MV-4-11 (cell line): ENCODE results near the gene SMC1B.
A peak's percentile ranks its signal among the peaks of the same experiment; 100 is the strongest.

Experiments
- DNase-seq: peaks from one replicate; lab custom pipeline; 2025; lab: John Stamatoyannopoulos, UW

SMC1B gene

GRCh38 chr22:45320357-45320976, 92.9 kb downstream of the SMC1B start:
- no peak for DNase-seq

GRCh38 chr22:45319324-45319685, 94.1 kb downstream of the SMC1B start:
- DNase-seq = no peak

GRCh38 chr22:45318558-45319323, 94.7 kb downstream of the SMC1B start:
- DNase-seq = peak; percentile 39

GRCh38 chr22:45318168-45318557, 95.2 kb downstream of the SMC1B start:
- peak; percentile 46 for DNase-seq

- DNase-seq = no peak
These were observed 95.7 kb downstream of the SMC1B start for GRCh38 chr22:45317551-45318167.

- no peak for DNase-seq
These were observed 96.4 kb downstream of the SMC1B start for GRCh38 chr22:45316796-45317526.

GRCh38 chr22:45314786-45315185, 98.6 kb downstream of the SMC1B start:
- no peak for DNase-seq

GRCh38 chr22:45314054-45314721, 99.2 kb downstream of the SMC1B start:
- peak; percentile 48 for DNase-seq

- no peak for DNase-seq
These were observed 100.5 kb downstream of the SMC1B start for GRCh38 chr22:45312856-45313255.

GRCh38 chr22:45312415-45312814, 101.0 kb downstream of the SMC1B start:
- no peak for DNase-seq

GRCh38 chr22:45310977-45311531, 102.3 kb downstream of the SMC1B start:
- no peak for DNase-seq

GRCh38 chr22:45310331-45310976, 102.9 kb downstream of the SMC1B start:
- DNase-seq = no peak

GRCh38 chr22:45309422-45310227, 103.8 kb downstream of the SMC1B start, which contains the start of gene FAM118A:
TSS of gene FAM118A (plus strand) at chr22:45309934. CDS start at chr22:45322380, 12,446 bp downstream.
- DNase-seq = peak; percentile 85

- DNase-seq = peak; percentile 19
These were observed 104.4 kb downstream of the SMC1B start for GRCh38 chr22:45308957-45309421.

- DNase-seq = no peak
These were observed 104.9 kb downstream of the SMC1B start for GRCh38 chr22:45308391-45308956.

- DNase-seq = no peak
These were observed 107.3 kb downstream of the SMC1B start for GRCh38 chr22:45306139-45306538.

GRCh38 chr22:45305456-45306075, 107.8 kb downstream of the SMC1B start:
- DNase-seq = no peak

GRCh38 chr22:45304971-45305370, 108.4 kb downstream of the SMC1B start:
- no peak for DNase-seq

- DNase-seq = no peak
These were observed 110.2 kb downstream of the SMC1B start for GRCh38 chr22:45303181-45303580.
